Calu3 (cell line): ENCODE data around the gene SUFU. TPM values are rescaled to one million over a fixed set of nuclear protein-coding genes. Genes with fewer than 3 reads are reported as not detected.
A peak's percentile ranks its signal among the peaks of the same experiment; 100 is the strongest.
"Not testable (repeated sequence)": the region's sequence is repeated elsewhere in the genome, so short reads cannot be mapped to it uniquely, and the experiment has no call there.

ENCODE experiments used
- BruUV-seq: library from RNA; stranded (reverse); fragments of 400-500 nt; replicated peaks from 2 replicates; lab custom pipeline; 2021; lab: Mats Ljungman, UMichigan
- CTCF ChIA-PET: fragments of 300-600 bp; sonication (Branson Sonifier 250); formaldehyde crosslinking; loops from one replicate; lab custom pipeline; 2022; ENCODE audit warnings: antibody characterized with exemption; lab: Charles Lee
- DNase-seq: peaks from one replicate; pipeline ENCODE4 v3.0.0; 2022
- H3K27ac Mint-ChIP-seq: one replicate; pipeline ENCODE4 v1.8.0; 2022; ENCODE audit warnings: mixed read lengths; ENCODE audit not compliant: unreplicated experiment
- H3K27me3 Mint-ChIP-seq: one replicate; pipeline ENCODE4 v1.8.0; 2022; ENCODE audit warnings: mixed read lengths; ENCODE audit not compliant: unreplicated experiment
- H3K36me3 Mint-ChIP-seq: one replicate; pipeline ENCODE4 v1.8.0; 2022; ENCODE audit warnings: mild to moderate bottlenecking, moderate library complexity, mixed read lengths; ENCODE audit not compliant: insufficient read depth, unreplicated experiment
- H3K4me1 Mint-ChIP-seq: one replicate; pipeline ENCODE4 v1.8.0; 2022; ENCODE audit warnings: mild to moderate bottlenecking, low read depth, mixed read lengths; ENCODE audit not compliant: unreplicated experiment
- H3K4me3 Mint-ChIP-seq: one replicate; pipeline ENCODE4 v1.8.0; 2022; ENCODE audit warnings: mild to moderate bottlenecking, low read depth, moderate library complexity, mixed read lengths; ENCODE audit not compliant: unreplicated experiment
- H3K9me3 Mint-ChIP-seq: one replicate; pipeline ENCODE4 v1.8.0; 2022; ENCODE audit warnings: low read depth, mixed read lengths; ENCODE audit not compliant: unreplicated experiment
- intact Hi-C: fragments of 100-400 bp; cut with micrococcal nuclease; formaldehyde crosslinking; loops from one replicate; pipeline ENCODE4 v1.10.0; 2022; ENCODE audit not compliant: unreplicated experiment
- total RNA-seq: library from RNA; stranded (reverse); gene quantifications from 2 replicates; pipeline ENCODE4 v1.2.3, GENCODE V29; 2022
- TF ChIP-seq, protein P1 (sequence below): fragments of 200-600 bp; IDR thresholded peaks from one replicate; pipeline ENCODE4 v1.8.0; 2022; ENCODE audit warnings: antibody characterized with exemption; ENCODE audit not compliant: unreplicated experiment

Gene SUFU
- total RNA-seq, 1 experiment from 2014 or later, result 7.0 TPM

DNA sequence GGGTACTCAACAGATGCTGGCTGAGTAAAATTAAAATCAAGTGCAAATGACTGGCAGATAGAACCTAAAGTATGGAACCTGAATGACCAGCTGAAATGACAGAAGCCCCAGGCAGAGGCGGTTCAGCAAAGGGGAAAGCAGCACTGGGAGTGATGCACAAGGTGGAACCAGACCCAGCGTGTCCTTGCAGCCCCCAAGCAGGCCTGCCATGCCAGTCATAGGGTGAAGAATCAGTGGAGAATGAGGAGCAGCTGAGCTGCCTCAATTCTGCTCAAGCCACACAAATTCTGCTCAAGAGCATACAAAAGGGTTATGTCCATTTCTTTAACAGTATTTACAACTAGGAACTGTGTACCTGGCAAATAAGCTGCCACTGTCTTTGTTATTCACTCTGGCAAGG, 10.0 kb upstream of the SUFU start:
- H3K36me3 Mint-ChIP-seq, result no peaks in the 10 kb centered on the region
- CTCF ChIA-PET, result no interaction called here
- no TSS peak for BruUV-seq
- no peaks in the 10 kb centered on the region for H3K9me3 Mint-ChIP-seq
- H3K27me3 Mint-ChIP-seq, result no peaks in the 10 kb centered on the region
- intact Hi-C loops, result no loop called here
- H3K4me1 Mint-ChIP-seq, result peaks cover 7% of the 10 kb centered on the region
- TF ChIP-seq, protein P1, sequence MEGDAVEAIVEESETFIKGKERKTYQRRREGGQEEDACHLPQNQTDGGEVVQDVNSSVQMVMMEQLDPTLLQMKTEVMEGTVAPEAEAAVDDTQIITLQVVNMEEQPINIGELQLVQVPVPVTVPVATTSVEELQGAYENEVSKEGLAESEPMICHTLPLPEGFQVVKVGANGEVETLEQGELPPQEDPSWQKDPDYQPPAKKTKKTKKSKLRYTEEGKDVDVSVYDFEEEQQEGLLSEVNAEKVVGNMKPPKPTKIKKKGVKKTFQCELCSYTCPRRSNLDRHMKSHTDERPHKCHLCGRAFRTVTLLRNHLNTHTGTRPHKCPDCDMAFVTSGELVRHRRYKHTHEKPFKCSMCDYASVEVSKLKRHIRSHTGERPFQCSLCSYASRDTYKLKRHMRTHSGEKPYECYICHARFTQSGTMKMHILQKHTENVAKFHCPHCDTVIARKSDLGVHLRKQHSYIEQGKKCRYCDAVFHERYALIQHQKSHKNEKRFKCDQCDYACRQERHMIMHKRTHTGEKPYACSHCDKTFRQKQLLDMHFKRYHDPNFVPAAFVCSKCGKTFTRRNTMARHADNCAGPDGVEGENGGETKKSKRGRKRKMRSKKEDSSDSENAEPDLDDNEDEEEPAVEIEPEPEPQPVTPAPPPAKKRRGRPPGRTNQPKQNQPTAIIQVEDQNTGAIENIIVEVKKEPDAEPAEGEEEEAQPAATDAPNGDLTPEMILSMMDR, result no peak
- no peak overlapping the region for H3K4me3 Mint-ChIP-seq
- H3K27ac Mint-ChIP-seq, result no peak overlapping the region
- DNase-seq, result no peak

DNA sequence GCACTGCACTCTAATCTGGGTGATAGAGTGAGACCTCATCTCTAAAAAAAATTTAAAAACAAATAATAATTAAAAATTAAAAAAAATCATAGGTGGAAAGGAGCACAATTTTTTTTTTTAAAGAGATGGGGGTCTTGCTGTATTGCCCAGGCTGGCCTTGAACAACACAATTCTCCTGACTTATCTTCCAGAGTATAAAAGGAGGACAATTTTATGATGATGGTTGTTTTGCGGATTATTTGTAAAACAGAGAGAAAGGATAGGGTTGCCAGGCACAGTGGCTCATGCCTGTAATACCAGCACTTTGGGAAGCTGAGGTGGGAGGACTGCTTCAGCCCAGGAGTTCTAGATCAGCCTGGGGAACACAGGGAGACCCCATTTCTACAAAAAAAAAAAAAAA, 6.2 kb upstream of the SUFU start:
- CTCF ChIA-PET, result no interaction called here
- Mint-ChIP-seq H3K27ac (no peak overlapping the region), H3K36me3 (no peaks in the 10 kb centered on the region), H3K4me3 (no peak overlapping the region), H3K9me3 (no peaks in the 10 kb centered on the region), H3K4me1 (peaks cover 1% of the 10 kb centered on the region), H3K27me3 (no peaks in the 10 kb centered on the region)
- no TSS peak for BruUV-seq
- DNase-seq, result no peak
- TF ChIP-seq, protein P1, result no peak
- intact Hi-C loops, result no loop called here

DNA sequence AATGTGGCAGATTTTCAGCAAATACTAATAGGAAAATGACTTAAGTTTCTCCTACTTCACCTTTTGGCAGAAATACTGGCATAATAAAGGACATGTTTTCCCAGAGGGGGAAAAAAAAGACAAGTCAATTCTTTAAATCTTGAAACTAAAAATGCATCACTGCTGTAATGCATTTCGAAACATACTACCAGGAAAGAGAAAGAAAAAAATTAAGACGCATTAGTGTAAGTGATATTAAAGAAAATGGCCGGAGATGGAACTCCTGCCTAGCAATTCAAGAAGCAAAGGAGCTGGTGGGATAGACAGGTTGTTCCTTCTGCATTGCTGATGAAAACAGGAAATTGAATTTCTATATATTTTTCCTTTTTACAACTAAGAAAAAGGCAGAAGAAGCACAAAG, 4.4 kb upstream of the SUFU start:
- H3K27ac Mint-ChIP-seq, result no peak overlapping the region
- no peak overlapping the region for H3K4me3 Mint-ChIP-seq
- TF ChIP-seq, protein P1, result no peak

DNA sequence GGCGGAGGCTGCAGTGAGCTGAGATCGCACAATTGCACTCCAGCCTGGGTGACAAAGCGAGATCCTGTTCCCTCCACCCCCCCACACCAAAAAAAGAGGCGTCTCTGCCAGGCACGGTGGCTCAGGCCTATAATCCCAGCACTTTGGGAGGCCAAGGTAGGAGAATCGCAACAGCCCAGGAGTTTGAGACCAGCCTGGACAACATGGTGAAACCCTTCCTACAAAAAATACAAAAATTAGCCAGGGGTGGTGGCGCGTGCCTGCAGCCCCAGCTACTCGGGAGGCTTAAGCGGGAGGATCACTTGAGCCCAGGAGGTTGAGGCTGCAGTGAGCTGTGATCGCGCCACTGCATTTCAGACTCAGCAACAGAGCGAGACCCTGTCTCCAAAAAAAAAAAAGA, 3.1 kb upstream of the SUFU start:
- H3K27ac Mint-ChIP-seq, CTCF ChIA-PET, H3K4me3 Mint-ChIP-seq, BruUV-seq, H3K4me1 Mint-ChIP-seq, H3K9me3 Mint-ChIP-seq, H3K27me3 Mint-ChIP-seq, DNase-seq: not testable (repeated sequence)
- peaks cover 17% of the 10 kb centered on the region for H3K36me3 Mint-ChIP-seq
- intact Hi-C loops, result loop anchor here (10.0 kb wide), 1 partner anchor 144 kb away; the partner anchor contains the start of gene TRIM8

More for the DNA sequence above, 4.4 kb upstream of the SUFU start:
- no peaks in the 10 kb centered on the region for H3K4me1 Mint-ChIP-seq
- CTCF ChIA-PET, result interaction anchor here (0.8 kb wide), 1 partner anchor 933 kb away, joined by 3 read pairs; no protein-coding TSS in a partner anchor
- no peaks in the 10 kb centered on the region for H3K27me3 Mint-ChIP-seq
- peaks cover 10% of the 10 kb centered on the region for H3K36me3 Mint-ChIP-seq
- DNase-seq, result no peak
- intact Hi-C loops, result no loop called here
- H3K9me3 Mint-ChIP-seq, result no peaks in the 10 kb centered on the region
- BruUV-seq, result no TSS peak

DNA sequence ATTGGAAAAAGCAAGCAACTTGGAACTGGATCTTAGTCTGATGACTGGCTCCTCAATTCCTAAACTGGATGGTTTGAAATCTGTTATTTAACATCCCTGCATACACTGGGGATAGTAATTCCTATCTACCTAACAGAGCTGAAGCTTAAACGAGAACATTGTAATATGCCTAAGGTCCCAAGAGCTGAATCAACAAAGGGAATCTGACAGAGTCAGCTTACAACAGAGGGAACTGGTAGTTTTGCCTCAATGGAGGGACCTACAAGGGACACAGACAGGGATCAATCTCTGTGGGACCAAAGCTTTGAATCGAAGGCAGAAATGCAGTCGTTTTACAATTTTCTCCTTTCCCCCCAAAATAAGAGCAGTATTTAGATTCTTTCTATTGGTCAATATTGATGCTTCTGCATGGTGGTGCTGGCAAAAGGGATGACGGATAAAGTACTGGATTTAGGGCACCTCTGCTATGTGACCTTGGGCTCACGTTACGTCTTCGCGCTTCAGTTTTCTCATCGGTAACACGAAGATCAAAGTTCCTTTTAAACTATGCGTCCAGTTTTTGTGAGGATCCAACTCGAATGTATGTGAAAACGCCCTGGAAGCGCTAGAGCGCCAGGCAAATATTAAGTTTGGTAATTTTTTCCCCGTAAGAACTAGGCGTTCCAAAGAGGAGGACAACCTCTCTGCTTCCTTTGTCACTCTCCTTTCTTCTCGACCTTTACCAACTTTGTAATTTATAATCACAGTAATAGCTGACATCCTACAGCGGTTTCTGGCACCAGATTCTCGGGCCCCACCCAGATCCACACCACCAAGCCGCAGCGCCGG, 2.4 kb upstream of the SUFU start:
- Mint-ChIP-seq H3K4me3 (no peak overlapping the region), H3K36me3 (peaks cover 17% of the 10 kb centered on the region), H3K4me1 (no peaks in the 10 kb centered on the region), H3K27me3 (no peaks in the 10 kb centered on the region), H3K9me3 (no peaks in the 10 kb centered on the region), H3K27ac (no peak overlapping the region)
- TSS peak; percentile 22 for BruUV-seq
- intact Hi-C loops, result loop anchor here (2.0 to 10.0 kb wide), 2 partner anchors 83 to 143 kb away; partner anchors contain the start of gene TRIM8
- CTCF ChIA-PET, result no interaction called here
- TF ChIP-seq, protein P1, result no peak
- no peak for DNase-seq
